GM18867 (cell line): Measurements from ENCODE around the gene DDN.

ENCODE experiments used
- ATAC-seq: cut with Tn5 transposase; IDR thresholded peaks from one replicate; pipeline ENCODE4 v1.9.1; 2021; ENCODE audit warnings: mild to moderate bottlenecking, moderate library complexity; ENCODE audit not compliant: unreplicated experiment

The DDN gene

GRCh38 chr12:48985901-48986300 lies 13.3 kb downstream of the DDN start:
- ATAC-seq = no peak

DNA sequence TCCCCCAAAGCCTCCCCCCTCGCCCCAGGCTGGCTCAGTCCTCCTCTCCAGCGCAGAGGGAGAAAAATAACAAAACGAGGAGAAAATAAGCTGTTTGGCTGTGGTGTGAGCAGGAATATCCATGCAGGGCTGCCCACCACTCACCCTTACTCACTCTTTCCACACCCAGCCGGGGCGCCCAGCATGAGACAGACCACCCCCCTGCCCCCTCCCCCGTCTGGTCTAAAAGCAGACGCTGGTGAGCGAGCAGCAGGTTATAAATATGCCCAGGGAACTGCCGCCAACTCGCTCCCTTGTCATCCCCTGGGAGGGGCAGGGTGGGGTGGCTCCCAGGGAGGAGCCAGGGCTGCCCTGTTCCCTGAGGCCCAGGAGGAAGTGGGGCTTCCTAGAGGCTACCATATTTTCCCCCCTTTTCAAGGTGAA lies 13.7 kb downstream of the DDN start:
- ATAC-seq = no peak

- no peak for ATAC-seq
Observed at GRCh38 chr12:48982397-48983080, 16.6 kb downstream of the DDN start.

DNA sequence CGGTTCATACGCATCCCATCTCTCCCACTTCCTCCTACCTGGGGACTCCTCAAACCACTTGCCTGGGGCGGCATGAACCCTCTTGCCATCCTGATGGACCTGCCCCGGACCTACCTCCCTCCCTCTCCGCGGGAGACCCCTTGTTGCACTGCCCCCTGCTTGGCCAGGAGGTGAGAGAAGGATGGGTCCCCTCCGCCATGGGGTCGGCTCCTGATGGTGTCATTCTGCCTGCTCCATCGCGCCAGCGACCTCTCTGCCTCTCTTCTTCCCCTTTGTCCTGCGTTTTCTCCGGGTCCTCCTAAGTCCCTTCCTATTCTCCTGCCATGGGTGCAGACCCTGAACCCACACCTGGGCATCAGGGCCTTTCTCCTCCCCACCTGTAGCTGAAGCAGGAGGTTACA lies 17.4 kb downstream of the DDN start:
- no peak for ATAC-seq

DNA sequence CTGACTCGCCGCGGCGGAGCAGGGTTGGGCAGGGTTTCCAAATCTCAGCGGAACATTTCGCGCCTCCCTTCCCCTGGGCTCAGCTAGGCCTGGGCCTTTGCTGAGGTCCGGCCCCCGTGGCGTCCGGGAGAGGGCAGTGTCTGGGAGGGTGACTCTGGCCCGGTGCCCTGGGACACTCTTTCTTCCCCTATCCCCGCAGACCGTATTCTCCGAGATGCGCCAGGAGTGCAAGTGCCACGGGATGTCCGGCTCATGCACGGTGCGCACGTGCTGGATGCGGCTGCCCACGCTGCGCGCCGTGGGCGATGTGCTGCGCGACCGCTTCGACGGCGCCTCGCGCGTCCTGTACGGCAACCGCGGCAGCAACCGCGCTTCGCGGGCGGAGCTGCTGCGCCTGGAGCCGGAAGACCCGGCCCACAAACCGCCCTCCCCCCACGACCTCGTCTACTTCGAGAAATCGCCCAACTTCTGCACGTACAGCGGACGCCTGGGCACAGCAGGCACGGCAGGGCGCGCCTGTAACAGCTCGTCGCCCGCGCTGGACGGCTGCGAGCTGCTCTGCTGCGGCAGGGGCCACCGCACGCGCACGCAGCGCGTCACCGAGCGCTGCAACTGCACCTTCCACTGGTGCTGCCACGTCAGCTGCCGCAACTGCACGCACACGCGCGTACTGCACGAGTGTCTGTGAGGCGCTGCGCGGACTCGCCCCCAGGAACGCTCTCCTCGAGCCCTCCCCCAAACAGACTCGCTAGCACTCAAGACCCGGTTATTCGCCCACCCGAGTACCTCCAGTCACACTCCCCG lies 18.0 kb downstream of the DDN start:
- no peak for ATAC-seq

GRCh38 chr12:48980389-48980952 lies 18.7 kb downstream of the DDN start:
- ATAC-seq = no peak

DNA sequence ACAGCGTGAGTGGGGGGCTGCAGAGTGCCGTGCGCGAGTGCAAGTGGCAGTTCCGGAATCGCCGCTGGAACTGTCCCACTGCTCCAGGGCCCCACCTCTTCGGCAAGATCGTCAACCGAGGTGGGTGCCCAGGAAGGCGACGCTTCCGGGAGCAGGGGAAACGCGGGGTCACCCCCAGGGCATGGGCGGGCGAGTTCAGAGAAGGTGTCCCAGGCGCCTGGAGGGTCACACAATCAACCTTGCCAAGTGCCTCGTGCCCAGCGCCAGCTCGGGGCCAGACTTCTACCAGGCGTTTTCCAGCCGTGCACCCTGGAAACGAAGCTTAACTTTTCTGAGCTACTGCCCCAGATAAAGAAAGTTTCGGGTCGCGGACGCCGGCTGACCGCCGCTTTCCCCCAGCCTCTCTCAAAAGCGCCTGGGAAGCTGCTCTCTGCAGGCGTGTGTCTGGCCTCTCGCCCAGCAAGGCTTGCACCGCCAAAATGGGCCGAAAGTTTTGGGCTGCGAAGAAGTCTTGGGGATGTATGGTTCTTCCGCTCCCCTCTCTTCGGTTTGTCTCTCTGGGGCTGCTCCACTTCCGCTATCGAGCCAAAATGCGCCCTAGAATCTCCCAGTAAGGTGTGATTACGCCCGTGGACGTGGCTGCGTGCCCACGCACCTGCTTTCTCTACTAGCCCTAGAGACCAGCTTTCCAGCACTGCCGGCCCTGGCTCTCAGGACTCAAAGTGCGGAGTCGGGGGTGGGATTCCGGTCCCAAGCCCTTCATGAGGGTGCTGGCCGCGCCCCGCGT lies 19.4 kb downstream of the DDN start:
- no peak for ATAC-seq

DNA sequence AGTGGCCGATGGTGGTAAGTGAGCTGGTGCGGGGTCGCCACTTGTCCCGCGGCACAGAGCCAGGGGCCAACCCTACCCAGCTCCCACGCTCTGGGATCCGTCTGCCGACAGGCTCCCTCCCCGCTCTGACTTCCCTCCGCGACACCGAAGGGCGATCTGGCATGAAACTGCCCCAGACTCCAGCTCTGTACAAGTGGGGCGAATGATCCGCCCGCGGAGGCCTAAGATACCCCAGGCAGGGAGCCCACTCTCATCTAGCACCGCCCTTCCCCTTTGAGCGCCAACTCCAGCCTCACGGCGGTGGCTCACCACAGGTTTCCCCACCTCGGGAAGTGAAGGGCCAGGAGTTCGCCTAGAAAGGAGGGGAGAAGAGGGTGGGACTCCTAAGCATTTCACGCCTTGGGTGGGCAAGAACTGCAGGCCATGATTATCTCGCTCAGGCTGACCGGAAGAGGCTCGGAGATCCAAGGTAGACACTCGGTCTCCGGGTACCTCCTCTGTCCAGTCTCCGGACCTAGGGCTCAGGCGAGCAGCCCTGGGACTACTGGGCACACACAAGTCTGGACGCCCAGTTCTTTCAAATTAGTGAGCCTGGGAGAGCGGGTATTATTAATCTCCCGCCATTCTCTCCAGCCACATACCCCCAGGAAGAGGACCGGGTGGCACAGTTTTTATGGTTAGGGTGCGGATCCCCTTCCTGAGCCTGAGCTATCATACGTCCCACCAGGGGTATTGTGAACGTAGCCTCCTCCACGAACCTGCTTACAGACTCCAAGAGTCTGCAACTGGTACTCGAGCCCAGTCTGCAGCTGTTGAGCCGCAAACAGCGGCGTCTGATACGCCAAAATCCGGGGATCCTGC lies 20.2 kb downstream of the DDN start:
- ATAC-seq = no peak

DNA sequence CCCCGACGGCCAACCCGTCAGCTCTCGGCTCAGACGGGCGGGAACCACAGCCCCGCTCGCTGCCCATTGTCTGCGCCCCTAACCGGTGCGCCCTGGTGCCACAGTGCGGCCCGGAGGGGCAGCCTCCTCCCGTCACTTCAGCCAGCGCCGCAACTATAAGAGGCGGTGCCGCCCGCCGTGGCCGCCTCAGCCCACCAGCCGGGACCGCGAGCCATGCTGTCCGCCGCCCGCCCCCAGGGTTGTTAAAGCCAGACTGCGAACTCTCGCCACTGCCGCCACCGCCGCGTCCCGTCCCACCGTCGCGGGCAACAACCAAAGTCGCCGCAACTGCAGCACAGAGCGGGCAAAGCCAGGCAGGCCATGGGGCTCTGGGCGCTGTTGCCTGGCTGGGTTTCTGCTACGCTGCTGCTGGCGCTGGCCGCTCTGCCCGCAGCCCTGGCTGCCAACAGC lies 20.9 kb downstream of the DDN start, which contains the start of gene WNT1:
Gene WNT1, plus strand, starts transcription at position 32 of the 450 bp plus-strand sequence. Its CDS starts 329 bp downstream, at position 361.
- ATAC-seq = no peak

- no peak for ATAC-seq
Observed at GRCh38 chr12:48977290-48978281, 21.6 kb downstream of the DDN start.

DNA sequence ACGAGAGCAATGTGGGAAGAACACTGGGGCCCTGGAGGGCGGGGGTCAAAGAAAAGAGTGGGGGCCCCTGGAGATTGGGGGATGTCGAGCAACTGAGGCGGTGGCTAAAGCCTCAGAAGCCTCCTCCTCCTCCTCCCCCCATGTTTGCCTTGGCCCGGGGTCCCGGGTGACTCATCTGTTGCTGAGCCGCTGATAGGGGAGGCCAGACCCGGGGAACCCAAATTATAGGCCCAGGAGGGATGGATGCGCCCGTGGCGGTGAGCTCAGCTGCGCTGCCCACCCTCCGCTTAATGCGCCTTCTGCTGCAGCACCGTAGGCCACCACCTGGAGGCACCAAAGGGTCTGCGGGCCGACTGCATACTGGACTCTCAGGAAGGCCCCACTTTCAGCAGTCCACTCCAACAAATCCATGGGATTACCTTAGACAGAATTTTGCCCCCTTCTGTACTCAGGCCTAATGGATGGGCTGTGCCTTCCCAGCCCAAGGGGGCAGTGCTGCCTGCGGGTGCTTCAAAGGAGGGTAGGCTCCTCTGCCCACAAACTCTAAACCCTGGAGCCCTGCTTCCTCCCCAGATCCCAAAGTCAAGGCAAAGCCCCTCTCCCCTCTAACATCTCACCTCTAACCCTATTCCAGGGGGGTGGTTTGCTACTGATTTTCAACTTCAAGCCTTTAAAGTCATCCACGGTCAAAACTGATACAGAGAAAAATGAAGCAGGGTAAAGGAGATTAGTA lies 25.1 kb downstream of the DDN start:
- no peak for ATAC-seq

- no peak for ATAC-seq
Observed at GRCh38 chr12:48973531-48973930, 25.6 kb downstream of the DDN start.

DNA sequence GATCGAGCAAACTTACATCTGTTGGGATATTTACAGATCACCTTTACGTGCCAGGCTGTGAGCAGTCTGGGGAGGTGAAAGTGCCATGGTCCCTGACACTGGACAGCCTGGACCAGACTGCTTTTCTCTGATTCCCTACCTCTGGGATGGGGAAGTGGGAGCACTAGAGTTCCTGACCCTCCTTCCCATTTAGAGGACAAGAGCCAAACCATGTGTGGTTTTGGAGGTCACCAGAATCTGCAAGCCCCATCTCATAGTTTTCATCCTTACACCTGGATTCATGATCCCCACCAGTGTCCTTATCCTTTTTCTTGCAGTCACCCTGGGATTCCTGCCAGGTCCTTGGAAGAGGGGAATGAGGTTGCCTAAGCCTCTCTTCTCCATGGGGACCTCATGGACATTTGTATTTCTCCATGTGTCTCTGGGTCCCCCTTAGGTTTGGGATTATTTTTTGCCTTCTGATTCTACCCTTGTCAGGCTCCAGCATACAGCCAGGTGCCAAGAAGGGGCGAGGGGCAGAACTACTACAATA lies 26.2 kb downstream of the DDN start:
- no peak for ATAC-seq

DNA sequence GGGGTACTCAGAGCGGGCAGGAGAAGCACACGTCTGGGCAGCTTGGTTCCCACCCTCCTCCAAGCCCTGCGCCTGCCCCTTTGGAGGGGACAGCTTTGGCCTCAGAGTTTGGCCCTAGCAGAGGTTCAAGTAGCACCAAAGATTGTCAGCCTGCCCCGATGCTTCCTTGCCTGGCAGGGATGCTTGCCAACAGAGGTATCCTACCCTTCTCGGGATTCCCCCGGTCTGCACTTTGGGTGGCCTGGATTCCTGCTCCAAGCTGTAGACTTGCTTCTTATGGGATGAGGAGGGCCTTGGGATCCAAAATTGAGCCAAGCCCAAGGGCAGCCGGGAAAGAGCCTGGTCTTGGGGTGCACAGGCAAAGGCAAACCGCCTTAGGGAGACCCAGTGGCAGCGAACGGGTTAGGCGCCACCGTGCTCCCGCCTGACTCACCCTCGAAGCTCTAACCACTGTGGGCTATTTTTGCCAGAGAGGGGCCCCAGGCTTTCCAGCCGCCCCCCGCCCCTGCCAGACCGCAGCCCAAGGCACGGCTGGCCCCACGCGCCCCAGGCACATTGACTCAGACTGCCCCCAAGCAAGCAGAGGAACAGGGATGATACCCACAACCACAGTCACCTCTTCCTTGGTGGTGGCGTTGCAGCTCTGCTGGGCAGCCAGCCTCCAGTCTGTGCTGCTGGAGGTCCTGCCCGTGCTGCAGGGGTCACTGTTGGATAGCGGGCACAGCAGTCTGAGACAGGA lies 26.8 kb downstream of the DDN start:
- no peak for ATAC-seq

DNA sequence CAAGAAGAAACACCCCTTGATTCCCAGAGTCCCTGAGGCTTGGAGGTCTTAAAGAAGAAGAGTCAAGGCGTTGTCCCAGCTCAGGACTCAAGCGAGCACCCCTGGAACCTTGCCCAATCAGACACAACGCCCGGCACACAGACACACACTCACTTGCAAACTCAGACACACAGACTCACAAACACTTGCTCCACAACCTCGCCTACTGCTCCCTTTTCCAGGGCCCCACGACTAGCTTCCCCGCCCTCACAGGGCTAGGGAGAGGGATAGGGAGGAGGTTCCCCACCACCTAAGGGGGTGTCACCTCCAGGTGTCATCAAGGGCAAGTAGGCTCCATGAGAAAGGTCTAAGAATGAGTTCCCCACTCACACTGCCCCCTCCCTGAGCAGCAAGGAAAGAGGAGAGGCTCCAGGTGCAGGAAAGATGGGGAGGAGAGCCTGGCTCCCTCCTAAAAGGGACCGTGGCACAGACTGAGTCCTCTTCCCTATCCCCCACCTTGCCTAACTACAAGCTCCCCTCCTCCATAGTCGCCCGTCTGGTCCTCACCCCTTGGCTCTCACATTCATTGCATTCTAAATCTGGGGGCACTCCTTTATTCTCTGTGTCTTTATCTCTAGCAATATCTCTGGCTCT lies 28.4 kb downstream of the DDN start:
- no peak for ATAC-seq

DNA sequence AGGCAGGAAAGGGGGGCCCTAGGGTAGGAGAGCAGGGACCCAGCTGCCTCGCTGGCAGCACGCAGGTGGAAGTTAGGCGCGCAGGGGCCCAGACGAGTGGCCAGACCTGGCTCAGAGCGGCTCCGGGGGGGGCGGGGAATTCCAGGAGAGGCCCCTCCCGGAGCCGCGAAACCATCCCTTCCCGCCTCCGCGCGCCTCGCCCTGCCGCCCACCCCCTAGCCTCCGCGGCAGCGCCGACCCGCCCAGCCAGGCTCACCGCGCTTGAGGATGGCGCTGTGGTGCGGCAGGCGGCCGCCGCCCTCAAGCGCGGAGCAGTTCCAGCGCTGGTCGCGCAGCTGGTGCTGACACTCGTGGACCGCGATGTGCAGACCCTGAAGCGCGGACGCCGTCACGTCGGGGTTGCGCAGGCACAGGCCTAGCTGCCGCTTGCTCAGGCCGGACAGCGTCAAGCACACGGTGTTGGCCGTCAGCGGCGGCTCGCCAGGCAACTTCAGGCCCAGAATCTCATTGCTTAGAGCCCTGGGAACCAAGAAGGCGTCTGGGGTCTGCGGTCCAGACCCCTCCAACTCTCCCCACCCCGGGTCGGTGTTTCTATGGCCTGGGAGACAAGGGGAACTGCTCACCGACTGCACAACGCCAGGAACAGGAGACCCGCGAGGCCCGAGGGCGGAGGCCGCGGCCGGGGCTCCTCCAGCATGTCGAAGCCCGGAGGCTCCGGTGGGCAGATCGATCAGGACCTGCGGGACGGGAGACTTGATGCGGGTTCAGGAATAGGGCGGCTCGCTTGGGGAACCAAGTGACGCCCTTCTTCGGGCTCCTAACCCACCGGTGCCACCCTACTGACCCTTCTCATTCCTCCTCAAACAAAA lies 29.1 kb downstream of the DDN start:
- no peak for ATAC-seq
